GM19438 (cell line): ENCODE measurements around the gene AGBL4.

Experiments
- ATAC-seq: cut with Tn5 transposase; IDR thresholded peaks from one replicate; pipeline ENCODE4 v1.9.1; 2021; ENCODE audit warnings: low read depth; ENCODE audit not compliant: unreplicated experiment

The AGBL4 gene

DNA sequence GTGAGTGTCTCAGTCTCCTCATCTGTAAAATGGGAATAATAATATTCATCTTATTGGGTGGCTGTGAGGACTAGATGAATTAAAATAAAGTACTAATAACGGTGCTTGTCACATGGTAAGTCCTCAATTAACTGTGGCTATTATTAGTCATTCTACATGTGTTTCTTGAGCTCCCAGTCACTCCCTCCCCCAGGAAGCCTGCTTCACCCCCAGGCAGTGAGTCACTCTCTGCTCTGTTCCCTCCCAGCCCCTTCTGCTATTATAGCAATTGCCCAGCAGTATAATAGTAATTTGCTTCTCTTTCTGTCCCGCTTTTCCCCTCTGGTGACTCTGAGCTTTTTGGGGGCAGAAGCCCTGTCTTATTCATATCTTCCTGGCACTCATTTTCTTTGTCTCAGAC lies 1349.1 kb downstream of the AGBL4 start:
- no peak for ATAC-seq

GRCh38 chr1:48673332-48674105 lies 1350.2 kb downstream of the AGBL4 start:
- no peak for ATAC-seq

GRCh38 chr1:48671578-48671977 lies 1352.2 kb downstream of the AGBL4 start:
- ATAC-seq: no peak

DNA sequence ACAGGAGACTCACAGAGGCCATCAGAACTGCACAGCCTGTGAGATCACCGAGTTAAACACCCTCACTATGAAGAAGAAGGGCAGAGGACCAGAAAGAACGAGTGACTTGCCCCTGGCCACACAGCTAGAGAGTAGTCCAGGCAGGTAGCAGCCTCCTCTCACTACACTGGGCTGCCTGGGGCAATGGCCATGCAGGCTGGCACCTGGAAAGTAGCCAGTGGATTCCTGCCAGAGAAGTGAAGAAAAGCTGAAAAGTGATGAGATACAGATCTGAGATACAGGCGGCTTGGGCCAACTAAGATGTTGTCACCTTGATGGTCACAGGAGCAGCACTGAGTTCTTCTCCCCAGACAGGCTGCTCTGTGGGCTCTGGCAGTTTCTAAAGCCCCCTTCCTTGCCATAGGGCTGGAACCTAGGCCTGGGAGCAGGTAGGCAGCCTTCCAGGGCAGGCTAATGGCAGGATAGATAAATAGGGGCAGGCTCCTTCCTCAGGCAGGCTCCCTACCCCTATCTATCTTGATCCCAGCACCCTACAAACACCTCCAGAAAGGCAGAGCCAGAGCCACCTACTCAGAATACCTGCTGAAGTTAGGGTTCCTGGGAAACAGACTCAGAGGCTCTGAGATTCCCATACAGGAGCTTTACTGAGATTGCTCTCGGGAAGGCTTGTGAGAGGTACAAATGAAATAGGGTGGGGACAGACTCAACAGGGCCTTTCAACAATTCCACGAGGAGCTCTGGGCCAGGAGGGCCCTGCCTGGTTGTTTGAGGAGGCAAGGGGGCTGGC lies 1353.3 kb downstream of the AGBL4 start:
- ATAC-seq: no peak

DNA sequence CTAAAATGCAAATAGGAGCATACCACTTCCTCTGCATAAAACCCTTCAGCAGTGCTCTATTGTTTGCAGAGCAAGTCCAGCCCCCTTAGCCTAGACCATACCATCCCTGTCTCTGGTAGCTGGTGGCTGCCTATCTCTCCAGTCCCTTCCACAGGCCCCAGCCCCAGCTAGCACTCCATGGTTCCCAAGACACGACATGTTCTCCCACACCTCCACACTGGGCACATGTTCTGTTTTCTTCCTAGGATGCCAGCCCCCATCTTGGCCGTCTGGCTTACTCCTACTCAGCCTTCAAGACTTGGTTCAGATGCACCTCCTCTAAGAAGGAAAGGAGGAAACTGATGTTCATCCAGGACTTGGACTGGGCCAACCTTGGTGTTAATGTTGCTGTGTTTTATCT lies 1355.4 kb downstream of the AGBL4 start:
- ATAC-seq: no peak

GRCh38 chr1:48667782-48668181 lies 1356.0 kb downstream of the AGBL4 start:
- ATAC-seq: no peak

DNA sequence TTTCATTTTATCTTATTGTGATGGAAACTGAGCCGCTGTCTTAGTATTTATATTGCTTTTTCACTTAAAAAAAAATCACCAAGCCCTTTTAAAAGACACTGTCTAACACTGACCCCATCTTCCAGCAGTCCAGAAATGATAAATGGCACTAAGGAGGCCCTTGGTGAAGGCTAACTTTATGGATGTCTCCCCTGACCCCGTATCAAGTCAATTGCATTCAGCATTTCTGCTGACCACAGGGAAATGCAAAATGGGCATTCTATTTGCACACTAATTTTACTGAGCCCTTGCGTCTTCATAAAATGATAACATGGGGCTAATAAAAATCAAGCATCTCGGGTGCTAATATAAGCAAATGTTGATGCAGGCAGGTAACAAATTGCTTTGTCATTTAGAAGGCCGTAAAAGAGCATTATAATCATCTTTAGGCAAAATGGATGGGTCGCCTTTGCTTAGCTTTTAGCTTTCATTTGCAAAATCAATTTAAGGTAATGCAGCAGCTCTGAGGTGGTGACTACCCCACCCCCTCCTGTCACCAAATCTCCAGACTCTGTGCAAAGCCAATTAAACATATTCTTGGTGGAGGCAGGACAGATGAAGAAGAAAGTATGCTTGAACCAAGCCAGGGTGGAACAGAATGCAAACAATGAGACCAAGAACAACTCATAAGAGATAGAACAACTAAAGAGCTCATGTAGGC lies 1357.9 kb downstream of the AGBL4 start:
- no peak for ATAC-seq

- no peak for ATAC-seq
Measured at GRCh38 chr1:48661726-48662463, 1361.9 kb downstream of the AGBL4 start.

- no peak for ATAC-seq
Measured at GRCh38 chr1:48659801-48660200, 1364.0 kb downstream of the AGBL4 start.

GRCh38 chr1:48657413-48657812 lies 1366.3 kb downstream of the AGBL4 start:
- ATAC-seq: no peak

DNA sequence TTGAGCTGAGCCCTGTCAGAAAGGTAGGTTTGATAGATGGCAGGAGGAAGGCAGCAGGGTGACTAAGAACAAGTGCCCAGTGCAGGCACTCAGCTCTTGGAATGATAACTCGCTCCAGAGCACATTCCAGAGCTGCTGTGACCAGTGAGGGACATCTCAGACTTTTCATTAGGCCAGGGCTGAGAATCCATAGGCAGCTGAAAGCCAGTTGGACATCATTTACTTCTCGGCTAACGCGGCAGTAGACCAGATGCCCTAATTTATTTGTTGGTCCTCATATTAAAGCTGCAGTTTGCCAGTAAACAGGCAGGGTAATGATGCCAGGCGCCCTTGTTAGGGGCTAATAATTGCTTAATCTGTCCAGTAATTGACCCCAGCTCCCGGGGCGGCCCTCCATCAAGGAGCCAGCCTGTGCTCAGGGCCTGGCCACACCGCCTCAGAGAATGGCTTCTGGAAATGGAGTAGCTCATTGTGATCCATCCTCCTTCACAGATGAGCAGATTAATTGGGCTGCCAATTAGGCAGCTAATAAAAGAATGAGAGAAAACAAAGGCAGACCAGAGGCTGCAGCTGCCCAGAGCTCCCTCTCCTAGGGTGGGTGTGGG lies 1369.0 kb downstream of the AGBL4 start:
- ATAC-seq: no peak

- ATAC-seq: no peak
Measured at GRCh38 chr1:48652334-48652733, 1371.4 kb downstream of the AGBL4 start.

DNA sequence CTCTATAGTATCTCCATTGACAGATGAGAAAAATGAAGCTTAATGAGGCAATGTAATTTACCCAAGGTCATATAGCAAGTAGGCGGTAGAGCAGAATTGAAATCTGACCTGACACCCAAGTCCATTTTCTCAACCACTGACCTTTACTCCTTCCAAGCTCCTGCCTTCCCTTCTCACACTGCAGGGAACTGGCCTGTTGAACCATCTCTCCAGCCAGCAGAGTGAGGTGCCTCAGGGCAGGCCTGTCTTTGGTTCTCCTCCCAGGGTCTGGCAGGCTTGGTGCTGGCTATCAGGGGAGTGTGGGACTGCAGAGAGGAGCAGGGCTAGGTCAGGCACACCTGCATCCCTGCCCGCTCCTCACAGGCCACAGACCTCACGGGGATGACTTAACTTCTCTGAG lies 1373.9 kb downstream of the AGBL4 start:
- no peak for ATAC-seq

GRCh38 chr1:48645883-48646282 lies 1377.9 kb downstream of the AGBL4 start:
- ATAC-seq: no peak

DNA sequence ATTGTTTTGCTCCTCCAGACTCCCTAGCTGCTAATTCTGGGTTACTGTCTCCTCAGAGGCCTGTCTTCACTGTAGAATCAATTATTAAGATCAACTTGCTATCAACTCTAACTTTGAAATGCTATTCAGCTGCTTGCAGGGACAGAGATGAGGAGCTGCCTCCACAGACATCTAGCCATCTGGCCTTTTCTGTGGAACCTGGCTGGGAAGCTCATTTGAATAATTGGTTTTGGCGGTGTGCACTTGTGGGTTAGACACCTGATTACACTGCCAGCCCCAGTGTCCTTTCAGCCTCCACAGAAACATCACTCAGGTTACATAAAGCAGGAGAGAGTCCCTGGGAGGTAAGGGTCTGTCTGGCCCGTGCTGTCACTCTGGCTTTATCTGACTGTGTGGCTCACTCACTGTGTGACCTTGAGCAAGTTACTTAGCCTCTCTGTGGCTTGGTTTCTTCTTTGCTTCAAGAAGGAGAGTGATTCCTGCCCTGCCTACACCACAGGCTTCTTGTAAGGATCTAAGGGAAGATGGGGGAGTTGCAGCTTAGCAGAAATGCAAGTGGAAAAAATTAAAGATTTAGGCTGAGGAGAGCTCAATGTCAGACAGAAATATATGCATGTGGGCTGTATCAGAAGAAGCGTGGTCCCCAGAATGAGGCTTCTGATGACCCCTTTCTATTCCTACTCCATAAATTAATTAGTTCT lies 1378.7 kb downstream of the AGBL4 start:
- no peak for ATAC-seq

GRCh38 chr1:48644190-48644900 lies 1379.4 kb downstream of the AGBL4 start:
- no peak for ATAC-seq

- no peak for ATAC-seq
Measured at GRCh38 chr1:48643193-48643592, 1380.6 kb downstream of the AGBL4 start.

DNA sequence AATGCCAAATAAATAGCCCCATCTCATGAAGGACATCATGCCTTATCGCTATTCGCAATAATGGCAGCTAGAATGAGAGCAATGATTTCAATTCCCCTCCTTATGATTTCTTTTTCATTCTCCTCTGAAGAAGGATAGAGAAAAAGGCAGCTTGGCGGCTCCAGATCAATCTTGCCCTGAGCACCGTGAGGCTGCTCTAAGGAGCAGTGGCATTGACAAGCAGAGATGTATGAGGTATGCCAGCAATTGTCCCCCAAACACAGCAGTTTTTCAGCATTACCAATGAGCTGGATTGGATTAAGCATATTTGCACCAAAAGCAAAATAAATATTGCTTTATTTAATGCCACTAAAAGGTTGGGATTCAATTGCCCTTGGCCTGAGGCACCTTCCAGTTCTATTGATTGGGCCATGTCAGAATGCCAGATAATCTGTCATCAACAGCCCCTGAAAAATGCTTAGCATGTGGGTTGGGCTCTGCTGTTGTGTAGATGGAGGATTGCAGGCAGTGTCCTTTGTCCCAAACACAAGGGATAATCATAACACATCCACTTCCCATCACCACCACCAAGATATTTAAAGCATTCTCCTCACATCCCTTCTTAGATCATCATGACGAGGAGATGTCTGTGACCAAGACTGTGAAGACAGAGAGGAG lies 1382.8 kb downstream of the AGBL4 start:
- ATAC-seq: no peak

DNA sequence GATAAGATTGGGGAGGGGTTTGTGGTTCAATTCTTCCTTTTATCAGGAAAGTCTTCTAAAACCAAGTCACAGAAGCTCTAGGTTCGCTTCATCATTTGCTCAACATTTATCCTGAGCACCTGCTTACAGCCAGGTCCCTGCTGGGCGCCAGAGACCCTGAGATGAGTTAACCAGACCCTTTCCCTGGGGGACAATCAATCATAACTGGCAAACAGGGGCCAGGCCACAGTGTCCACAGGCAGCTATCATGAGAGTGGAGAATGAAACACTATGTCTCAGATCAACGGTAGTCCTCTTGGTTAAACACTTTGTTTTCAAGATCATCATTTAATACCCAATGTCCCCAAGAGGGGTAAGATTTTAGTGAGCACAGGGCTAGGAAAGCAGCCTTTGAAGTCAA lies 1393.9 kb downstream of the AGBL4 start:
- no peak for ATAC-seq
